HG02938 (cell line): ENCODE measurements around the gene HTN3.
"Not testable (repeated sequence)": the region's sequence is repeated elsewhere in the genome, so short reads cannot be mapped to it uniquely, and the experiment has no call there.

Experiments used
- ATAC-seq: cut with Tn5 transposase; IDR thresholded peaks from one replicate; pipeline ENCODE4 v1.9.1; 2021; ENCODE audit warnings: mild to moderate bottlenecking, moderate library complexity; ENCODE audit not compliant: unreplicated experiment

The HTN3 gene

DNA sequence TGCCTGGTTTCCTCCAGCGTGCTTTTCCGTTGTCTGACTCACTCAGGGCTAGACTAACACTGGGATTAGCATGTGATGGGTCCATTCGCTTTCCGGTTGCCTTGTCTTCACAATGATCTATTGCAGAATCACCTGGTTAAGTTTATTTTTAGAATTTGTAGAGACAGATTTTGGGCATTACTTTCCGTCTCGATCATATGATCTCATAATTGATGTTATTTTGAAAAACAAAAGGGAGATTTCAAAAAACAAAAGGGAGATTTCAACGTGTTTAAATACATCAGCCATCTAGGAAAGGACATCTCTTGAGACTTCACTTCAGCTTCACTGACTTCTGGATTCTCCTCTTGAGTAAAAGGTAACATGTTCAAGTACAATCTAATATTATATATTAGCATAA lies at the start of gene HTN3:
Gene HTN3, plus strand, starts transcription at position 301 of the 400 bp plus-strand sequence. CDS start 2,282 bp downstream, outside the sequence.
- ATAC-seq, result not testable (repeated sequence)

DNA sequence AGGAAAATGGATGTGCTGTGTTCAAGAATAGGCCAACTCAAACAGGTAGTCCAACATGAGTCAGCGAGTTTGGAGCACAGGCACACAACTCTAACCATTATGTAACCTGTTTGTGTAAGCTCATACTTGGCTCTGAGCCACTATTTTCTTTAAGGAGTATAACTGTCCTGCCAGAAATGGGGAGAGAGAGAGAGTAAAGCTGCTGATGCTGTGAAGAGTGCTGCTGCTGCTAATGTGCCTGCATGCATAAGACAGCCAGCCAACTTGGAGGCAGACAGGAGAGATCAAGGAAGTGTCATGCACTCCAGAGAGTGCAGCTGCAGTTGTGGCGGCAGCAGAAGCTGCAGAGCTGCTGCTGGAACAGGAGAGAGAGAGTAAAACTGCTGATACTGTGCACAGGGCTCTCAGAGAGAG lies 44.2 kb upstream of the HTN3 start:
- ATAC-seq, result no peak

DNA sequence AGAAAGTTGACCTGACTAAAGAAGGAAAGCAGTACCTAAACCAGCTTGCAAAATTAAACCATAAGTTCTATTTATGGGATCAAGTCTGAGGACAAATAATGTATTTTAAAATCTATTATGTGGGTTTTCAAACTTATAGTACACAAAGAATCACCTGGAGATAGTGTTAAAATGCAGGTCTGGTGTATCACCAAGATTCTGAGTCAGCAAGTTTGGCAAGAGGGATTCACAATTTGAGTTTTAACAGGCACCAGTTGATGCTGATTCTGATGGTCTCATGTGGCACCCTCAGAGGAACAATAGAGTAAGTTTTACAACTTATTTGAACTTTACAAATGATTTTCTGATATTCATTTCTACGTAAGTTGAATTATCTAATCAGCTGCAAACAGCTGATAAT lies 41.6 kb upstream of the HTN3 start:
- ATAC-seq, result no peak

DNA sequence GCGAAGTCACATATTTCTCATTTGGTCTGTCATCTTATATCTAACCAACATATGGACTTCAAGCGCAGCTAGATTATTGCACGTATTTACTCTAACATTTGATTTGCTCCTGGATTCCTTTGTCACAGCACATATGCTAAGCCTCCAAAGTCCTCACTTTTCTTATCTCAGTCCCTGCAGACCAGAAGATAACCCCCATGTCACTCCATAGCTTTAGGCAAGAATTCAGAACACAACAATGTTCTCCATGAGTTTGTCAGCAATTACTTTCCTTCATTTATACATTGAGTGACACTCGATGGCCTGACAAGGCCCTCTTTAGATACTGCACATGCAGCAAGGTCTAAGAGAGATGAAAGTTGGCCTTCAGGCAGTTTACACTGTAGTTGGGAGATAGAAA lies 37.2 kb upstream of the HTN3 start:
- no peak for ATAC-seq

DNA sequence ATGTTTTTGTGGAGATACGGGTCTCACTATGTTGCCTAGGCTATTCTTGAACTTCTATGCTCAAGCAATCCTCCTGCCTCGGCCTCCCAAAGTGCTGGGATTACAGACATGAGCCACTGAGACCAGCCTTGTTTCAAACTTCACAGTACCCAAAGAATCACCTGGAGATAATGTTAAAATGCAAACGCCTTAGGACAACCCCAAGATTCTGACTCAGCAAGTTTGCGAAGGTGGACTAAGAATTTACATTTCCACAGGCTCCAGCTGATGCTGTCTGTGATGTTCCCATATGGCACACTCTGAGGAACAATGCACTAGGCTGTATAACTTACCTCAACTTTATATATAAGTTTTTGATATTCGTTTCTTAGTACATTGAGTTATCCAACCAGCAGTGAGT lies 33.5 kb upstream of the HTN3 start:
- no peak for ATAC-seq

DNA sequence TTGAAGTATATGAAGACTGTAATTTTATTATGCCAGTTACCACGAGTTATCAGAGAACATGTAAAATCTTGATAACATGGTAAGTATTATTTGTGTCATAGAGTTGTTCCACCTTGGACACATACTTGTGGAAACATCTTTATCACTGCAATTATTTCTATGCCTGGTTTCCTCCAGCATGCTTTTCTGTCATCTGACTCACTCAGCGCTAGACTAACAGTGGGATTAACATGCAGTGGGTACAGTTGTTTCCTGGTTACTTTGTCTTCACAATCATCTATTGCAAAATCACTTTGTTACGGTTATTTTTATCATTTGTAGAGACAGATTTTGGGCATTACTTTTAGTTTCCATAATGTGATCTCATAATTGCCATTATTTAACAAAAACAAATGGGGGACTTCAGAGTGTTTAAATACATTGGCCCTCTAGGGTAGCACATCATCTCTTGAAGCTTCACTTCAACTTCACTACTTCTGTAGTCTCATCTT lies 32.7 kb upstream of the HTN3 start, which contains the start of gene STATH:
Gene STATH, plus strand, starts transcription at position 441 of the 491 bp plus-strand sequence. CDS start 2,472 bp downstream, outside the sequence.
- no peak for ATAC-seq

DNA sequence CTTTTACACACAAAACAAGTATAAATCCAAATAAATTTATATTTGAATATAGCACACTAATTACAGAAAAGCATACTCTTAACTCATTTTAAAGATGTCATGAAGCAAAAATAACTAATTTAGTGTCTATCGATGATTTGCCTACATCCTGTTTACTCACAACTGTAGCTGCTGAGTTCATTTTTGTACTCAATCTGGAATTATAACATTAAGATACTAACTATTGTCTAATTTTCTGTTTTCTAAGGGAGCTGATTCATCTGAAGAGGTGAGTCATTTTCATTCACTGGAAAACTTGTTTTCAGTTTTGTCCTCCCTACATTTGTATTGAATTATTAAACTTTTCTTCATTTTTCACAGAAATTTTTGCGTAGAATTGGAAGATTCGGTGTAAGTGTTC lies 28.8 kb upstream of the HTN3 start:
- no peak for ATAC-seq

DNA sequence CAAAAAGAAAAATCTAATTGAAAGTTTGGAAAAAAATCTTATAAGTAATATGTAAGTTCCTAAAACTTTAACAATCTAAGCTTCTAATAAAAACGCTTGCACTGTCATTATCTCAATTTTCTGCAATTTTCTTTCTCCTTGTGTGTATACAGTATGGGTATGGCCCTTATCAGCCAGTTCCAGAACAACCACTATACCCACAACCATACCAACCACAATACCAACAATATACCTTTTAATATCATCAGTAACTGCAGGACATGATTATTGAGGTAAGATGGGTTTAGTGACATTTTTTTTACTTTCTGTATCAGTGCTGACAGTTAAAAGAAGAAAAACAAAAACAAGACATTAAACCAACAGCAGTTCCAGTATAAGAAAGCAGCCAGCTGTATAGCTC lies 27.5 kb upstream of the HTN3 start:
- no peak for ATAC-seq

DNA sequence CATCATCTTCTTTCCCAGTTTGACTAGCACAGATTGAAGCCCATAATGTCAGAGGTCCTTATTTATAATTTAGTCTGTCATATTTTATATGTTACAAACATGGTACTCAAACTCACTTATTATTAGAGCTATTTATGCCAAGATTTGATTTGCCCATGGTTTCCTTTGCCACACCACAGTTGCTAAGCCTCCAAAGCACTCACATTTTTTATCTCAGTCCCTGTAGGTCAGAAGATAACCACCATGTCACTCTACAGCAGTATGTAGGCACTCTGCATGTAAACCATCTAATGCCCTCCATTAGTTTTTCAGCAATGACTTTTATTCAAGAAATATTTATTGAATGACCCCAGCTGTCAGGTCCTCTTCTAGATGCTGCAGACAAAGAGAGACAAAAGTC lies 25.8 kb upstream of the HTN3 start:
- no peak for ATAC-seq

DNA sequence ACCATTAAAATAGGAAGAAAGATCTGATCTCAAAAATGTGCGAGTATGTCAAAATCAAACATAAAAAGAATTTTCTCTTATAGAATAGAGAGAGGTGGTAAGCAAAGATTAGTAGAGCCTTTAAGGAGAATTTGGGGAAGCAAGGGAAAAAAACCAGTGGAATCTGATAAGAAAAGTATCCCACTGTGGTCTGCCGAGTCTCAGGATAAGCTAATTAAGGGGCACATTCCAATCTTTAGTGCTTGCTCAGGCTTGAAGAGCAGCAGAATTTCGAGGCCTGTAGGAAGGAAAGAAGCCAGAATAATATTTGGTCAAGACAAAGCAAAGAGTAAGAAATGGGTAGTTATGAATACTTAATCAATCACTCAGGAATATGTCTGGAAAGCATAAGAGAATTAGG lies 19.5 kb upstream of the HTN3 start:
- ATAC-seq, result no peak

DNA sequence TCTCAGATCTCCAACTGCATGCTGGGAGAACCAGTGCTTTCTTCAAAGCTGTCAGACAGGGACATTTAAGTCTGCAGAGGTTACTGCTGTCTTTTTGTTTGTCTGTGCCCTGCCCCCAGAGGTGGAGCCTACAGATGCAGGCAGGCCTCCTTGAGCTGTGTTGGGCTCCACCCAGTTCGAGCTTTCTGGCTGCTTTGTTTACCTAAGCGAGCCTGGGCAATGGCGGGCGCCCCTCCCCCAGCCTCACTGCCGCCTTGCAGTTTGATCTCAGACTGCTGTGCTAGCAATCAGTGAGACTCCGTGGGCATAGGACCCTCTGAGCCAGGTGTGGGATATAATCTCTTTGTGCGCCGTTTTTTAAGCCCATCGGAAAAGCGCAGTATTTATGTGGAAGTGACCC lies 9.3 kb upstream of the HTN3 start:
- ATAC-seq, result not testable (repeated sequence)

DNA sequence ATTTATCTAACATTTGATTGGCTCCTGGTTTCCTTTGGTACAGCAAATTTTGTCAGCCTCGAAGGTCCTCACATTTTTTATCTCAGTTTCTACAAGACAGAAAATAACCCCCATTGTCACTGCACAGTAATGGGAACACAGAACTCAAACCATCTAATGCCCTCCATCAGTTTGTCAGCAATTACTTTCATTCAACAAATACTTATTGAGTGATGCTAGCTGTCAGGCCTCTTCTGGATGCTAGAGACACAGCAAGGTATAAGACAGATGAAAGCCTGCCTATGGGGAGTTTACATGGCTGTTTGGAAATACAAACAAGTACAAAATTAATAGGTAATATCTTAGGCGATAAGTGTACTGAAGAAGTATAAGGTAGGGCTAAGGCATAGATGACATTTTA lies 5.0 kb upstream of the HTN3 start:
- no peak for ATAC-seq

DNA sequence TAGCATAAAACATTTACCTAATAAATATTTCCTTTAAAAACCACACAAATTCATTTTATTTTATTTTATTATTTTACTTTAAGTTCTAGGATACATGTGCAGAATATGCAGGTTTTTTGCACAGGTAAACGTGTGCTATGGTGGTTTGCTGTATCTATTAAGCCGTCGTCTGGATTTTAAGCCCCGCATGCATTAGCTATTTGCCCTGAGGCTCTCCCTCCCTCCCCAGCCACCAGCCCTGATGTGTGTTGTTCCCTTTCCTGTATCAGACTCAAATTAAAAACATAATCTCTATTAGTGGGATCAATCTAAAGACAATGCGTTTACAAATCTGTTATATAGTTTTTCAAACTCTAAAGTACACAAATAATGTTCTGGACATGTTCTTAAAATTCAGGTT lies 1.2 kb upstream of the HTN3 start:
- ATAC-seq, result no peak

DNA sequence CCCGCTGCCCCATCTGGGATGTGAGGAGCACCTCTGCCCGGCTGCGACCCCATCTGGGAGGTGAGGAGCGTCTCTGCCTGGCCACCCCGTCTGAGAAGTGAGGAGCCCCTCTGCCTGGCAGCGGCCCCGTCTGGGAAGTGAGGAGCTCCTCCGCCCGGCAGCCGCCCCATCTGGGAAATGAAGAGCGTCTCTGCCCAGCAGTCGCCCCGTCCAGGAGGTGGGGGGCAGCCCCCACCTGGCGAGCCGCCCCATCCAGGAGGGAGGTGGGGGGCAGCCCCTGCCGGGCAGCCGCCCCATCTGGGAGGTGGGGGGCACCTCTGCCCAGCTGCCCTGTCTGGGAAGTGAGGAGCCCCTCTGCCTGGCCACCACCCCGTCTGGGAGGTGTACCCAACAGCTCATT lies 9.3 kb downstream of the HTN3 start:
- not testable (repeated sequence) for ATAC-seq

DNA sequence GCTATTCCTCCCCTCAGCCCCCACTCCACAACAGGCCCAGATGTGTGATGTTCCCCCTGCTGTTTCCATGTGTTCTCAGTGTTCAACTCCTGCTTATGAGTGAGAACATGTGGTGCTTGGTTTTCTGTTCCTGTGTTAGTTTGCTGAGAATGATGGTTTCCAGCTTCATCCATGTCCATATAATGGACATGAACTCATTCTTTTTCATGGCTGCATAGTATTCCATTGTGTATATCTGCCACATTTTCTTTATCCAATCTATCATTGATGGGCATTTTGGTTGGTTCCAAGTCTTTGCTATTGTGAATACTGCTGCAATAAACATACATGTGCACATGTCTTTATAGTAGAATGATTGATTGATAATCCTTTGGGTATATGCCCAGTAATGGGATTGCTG lies 11.7 kb downstream of the HTN3 start:
- not testable (repeated sequence) for ATAC-seq

DNA sequence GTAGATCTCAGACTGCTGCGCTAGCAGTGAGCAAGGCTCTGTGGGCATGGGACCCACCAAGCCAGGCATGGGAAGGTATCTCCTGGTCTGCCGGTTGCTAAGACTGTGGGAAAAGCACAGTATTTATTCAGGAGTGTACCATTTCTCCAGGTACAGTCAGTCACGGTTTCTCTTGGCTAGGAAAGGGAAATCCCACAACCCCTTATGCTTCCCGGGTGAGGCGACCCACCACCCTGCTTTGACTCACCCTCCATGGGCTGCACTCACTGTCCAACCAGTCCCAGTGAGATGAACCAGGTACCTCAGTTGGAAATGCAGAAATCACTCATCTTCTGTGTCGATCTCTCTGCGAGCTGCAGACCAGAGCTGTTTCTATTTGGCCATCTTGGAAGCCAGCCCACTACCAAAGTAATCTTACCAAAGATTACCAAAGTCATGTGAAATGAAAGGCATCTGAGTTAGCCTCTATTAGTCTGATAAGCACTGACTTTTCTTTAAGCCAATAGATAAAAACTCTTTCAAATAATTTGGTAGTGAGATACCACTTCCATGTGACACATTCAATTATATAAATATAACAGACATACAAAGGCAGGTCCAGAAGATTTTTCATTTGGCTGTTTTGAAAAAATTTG lies 13.5 kb downstream of the HTN3 start:
- ATAC-seq, result no peak

DNA sequence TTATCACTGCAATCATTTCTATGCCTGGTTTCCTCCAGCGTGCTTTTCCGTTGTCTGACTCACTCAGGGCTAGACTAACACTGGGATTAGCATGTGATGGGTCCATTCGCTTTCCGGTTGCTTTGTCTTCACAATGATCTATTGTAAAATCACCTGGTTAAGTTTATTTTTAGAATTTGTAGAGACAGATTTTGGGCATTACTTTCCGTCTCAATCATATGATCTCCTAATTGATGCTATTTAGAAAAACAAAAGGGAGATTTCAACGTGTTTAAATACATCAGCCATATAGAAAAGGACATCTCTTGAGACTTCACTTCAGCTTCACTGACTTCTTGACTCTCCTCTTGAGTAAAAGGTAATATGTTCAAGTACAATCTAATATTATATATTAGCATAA lies 21.9 kb downstream of the HTN3 start, which contains the start of gene HTN1:
Gene HTN1, plus strand, starts transcription at position 301 of the 400 bp plus-strand sequence. CDS start 2,639 bp downstream, outside the sequence.
- not testable (repeated sequence) for ATAC-seq

DNA sequence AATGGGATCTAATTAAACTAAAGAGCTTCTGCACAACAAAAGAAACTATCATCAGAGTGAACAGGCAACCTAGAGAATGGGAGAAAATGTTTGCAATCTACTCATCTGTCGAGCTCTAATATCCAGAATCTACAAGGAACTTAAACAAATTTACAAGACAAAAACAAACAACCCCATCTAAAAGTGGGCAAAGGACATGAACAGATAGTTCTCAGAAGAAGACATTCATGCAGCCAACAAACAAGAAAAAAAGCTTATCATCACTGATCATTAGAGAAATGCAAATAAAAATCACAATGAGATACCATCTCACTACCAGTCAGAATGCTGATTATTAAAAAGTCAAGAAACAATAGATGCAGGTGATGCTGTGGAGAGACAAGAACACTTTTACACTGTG lies 28.3 kb downstream of the HTN3 start:
- not testable (repeated sequence) for ATAC-seq

DNA sequence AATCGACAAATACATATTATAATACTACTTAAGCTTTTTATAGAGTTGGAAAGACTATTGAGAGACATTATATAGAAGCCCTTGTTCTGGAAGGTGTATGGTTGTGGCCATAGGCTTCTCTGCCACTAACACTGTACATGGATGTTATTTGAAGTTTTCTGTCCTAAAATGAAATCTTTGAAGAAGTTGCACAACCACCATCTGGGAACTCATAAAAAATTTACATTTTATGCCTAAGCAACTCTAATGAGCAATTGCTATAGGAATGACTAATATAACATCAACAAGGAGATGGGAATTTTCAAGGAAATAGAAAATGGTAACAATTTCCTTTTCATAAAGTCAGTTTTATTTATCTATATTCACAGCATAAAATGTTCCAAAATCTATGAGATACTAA lies 29.4 kb downstream of the HTN3 start:
- ATAC-seq, result no peak

DNA sequence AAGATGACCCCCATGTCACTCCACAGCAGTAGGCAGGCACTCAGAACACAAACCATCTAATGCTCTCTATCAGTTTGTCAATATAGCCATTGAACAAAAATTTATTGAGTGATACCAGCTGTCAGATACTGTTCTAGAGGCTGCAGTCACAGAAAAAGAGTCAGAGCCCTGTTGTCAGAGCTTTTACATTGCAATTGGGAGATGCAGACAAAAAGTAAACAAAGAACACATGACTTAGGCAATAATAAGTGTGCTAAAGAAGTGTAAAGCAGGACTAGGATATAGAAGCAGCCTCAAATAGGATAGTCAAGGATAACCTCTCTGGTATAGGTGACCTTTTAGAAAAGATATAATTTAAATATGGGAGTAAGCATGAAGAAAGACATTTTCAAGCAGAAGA lies 30.9 kb downstream of the HTN3 start:
- no peak for ATAC-seq

DNA sequence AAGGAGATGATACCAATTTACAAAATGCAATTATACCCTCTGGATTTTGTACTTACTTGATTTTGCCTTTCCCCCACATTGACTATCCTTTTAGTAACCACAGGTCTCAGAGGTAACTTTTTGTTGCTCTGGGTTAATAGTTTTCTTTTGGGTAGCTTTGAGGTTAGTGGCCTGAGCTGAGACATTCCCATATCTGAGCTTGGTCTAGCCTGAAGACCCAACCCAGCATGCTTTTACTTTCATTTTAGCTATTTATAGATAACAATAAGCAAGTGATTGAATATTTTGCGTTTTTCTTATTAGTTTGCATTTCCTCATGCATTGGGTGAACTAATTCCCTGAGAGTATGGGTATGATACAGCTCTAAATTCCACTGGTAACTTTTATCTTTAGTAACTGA lies 33.7 kb downstream of the HTN3 start:
- ATAC-seq, result peak; percentile 93

DNA sequence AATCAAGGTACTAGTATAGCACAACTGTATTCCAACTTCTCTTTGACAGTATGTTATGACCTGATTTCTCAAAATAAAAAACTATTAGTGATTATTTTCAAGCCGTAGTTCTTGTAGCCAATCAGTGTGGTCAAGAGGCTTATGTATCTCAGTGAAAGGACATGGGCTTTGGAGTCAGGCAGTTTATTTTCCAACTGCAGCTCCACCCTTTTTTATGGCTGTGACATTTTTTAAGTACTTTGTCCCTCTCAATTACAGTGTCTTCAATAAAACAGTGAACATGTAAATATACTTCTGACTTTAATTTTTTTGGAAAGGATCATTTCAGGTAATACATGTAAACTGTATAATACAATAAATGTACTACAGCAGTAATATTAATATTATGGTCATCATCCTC lies 51.9 kb downstream of the HTN3 start:
- no peak for ATAC-seq
